ENCODE data around the gene TNFAIP8.
"Not testable (repeated sequence)": the region's sequence is repeated elsewhere in the genome, so short reads cannot be mapped to it uniquely, and the experiment has no call there.

TNFAIP8 gene

DNA sequence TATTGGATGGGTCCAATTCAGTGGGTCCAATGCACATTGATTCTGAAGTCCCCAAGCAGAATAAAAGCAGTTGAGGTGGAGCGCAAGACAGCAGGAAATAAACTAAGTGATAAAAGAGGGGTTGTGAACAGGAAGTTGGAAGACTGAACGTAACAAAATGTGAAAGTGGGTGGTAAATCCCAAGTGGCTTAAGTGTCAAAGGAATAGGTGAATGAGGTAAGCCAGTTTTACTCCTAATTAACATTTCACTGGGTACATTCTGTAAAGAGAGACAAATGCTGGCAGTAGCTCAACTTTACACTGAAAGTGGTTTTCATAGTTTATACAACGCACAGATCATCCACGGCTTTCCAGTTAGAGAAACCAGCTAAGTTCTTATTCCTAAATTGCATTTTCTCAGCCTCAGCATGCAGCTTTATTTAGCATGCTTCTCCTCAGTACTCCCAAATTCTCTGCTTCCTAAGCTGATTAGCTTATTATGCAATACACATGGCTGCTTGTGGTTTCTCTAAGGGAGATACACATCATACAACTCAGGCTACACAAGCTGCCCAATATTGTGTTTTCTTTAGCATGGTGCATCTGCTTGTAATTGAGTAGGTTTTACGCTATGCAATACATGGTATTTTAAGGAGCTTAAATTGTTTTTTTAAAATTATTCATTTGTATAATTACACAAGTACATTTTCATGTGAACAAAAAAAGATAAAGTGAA is 62.2 kb downstream of the TNFAIP8 start:
- peak overlapping the region in 3 of 11 experiments; percentile 49 to 73 (median 63); a peak in 5 of 22 replicates for H3K27ac ChIP-seq
- H3K4me2 ChIP-seq: peak overlapping the region; percentile 22 to 90 (median 60)
- peak overlapping the region in 3 of 11 experiments; percentile 26 to 72 (median 34); a peak in 2 of 22 replicates for H3K9ac ChIP-seq

DNA sequence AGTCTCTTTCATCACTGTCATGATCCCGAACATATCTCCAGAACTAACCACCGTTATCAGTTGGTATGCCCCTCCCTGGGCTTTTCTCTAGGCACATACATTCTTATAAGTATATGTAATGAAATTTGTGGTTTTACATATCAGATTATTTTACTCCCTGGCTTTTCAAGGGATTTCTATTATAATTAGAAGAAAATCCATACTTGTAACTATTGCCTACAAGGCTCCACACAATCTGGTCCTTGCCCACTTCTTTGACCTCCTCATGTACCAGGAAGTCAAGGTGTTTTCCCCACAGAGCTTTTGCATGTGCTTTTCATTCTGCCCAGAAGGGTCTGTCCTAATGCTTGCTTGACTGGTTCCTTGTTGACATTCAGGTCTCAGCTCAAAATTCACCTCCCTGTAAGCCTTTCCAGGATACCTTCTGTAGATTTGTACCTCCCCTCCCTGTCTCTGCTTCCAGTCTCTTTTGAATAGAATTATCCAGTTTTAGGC is 62.8 kb downstream of the TNFAIP8 start:
- Histone ChIP-seq H3K27me3 (no peaks in the 10 kb centered on the region), H3K4me2 (peak overlapping the region in 10 of 11 experiments; percentile 25 to 90 (median 63); a peak in 18 of 22 replicates), H3K4me3 (no peak overlapping the region), H3K36me3 (no peaks in the 10 kb centered on the region), H3K27ac (peak overlapping the region in 3 of 11 experiments; percentile 10 to 73 (median 63); a peak in 2 of 22 replicates), H4K20me1 (no peaks in the 10 kb centered on the region), H3K4me1 (peaks cover 14 to 99% (median 26%) of the 10 kb centered on the region in 10 experiments), H3K9ac (peak overlapping the region in 1 of 11 experiments; percentile 72; a peak in 1 of 22 replicates), H3K9me3 (replicated peaks in 1 of 11) (peaks cover 0 to 7% (median 0%) of the 10 kb centered on the region in 11 experiments; a peak in 2 of 22 replicates)
- TF ChIP-seq Cebpa-rat (IDR thresholded peaks at IDR 0.05): no peak

More for the DNA sequence above, 62.2 kb downstream of the TNFAIP8 start:
- H3K9me3 ChIP-seq (replicated peaks in 1 of 11): peaks cover 0 to 7% (median 0%) of the 10 kb centered on the region in 11 experiments; a peak in 2 of 22 replicates
- no peaks in the 10 kb centered on the region for H3K36me3 ChIP-seq
- H3K4me1 ChIP-seq: peaks cover 14 to 99% (median 26%) of the 10 kb centered on the region in 10 experiments
- no peaks in the 10 kb centered on the region for H4K20me1 ChIP-seq
- no peaks in the 10 kb centered on the region for H3K27me3 ChIP-seq
- TF ChIP-seq Cebpa-rat (IDR thresholded peaks at IDR 0.05): peak in 2 of 11 experiments; percentile 34 to 38; a peak in 2 of 22 replicates
- H3K4me3 ChIP-seq: peak overlapping the region in 3 of 10 experiments; percentile 2 to 30 (median 7); a peak in 2 of 20 replicates

DNA sequence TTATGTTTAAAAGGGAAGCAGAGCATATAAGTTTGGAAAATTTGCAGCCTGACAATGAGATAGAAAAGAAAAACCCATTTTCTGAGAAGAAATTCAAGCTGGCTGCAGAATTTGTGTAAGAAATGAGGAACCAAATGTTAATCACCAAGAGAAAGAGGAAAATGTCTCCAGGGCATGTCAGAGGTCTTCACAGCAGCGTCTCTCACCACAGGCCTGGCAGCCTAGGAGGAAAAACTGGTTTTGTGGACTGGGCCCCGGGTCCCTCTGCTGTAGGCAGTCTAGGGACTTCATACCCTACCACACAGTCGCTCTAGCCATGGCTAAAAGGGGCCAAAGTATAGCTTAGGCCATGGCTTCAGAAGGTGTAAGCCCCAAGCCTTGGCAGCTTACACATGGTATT is 64.3 kb downstream of the TNFAIP8 start:
- peak overlapping the region in 5 of 11 experiments; percentile 6 to 90 (median 82); a peak in 9 of 22 replicates for H3K4me2 ChIP-seq
- peak overlapping the region in 5 of 11 experiments; percentile 22 to 76 (median 63); a peak in 8 of 22 replicates for H3K27ac ChIP-seq
- H3K9ac ChIP-seq: peak overlapping the region in 3 of 11 experiments; percentile 29 to 52 (median 42); a peak in 2 of 22 replicates
- H3K27me3 ChIP-seq: no peaks in the 10 kb centered on the region
- H3K4me1 ChIP-seq: peaks cover 11 to 99% (median 20%) of the 10 kb centered on the region in 10 experiments
- no peak for TF ChIP-seq Cebpa-rat (IDR thresholded peaks at IDR 0.05)
- no peak overlapping the region for H3K4me3 ChIP-seq
- no peaks in the 10 kb centered on the region for H3K36me3 ChIP-seq
- H3K9me3 ChIP-seq (replicated peaks in 1 of 11): no peaks in the 10 kb centered on the region
- H4K20me1 ChIP-seq: no peaks in the 10 kb centered on the region

DNA sequence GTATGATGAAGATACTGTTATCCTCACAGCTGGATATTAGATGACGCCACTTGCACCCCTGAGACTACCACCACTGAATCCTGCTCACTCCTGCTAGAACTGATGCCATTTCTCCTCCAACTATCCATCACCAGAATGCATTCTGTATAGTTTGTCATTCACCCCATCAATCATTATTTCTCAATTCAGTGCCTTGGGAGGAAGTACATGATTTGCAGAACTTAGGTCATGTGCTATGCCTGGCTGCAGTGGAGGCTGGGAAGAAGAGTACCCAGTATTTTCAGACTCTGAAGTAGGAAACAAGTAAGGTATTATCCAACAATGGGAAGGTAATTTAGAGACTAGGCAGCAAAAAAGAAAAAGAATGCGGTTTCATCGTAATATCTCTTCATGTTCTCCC is 70.2 kb downstream of the TNFAIP8 start:
- H3K36me3 ChIP-seq: no peaks in the 10 kb centered on the region

DNA sequence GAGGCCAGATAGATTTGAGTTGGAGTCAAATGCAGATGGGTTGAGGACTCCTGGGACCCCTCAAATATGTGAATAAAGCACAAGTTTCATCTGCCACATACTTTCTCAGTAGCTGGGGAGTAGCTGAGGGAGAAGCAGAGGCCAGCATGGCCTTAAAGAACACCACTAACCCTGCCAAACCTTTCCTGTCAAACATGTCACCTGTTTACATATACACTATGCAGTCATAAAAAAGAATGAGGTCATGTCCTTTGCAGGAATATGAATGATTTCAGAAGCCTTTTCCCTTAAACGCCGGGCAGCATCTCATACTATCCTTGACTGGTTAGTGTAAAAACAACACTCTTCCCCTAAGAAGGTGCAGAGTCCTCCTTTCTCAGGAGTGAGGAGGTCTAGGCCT is 71.2 kb downstream of the TNFAIP8 start:
- no peaks in the 10 kb centered on the region for H4K20me1 ChIP-seq
- no peaks in the 10 kb centered on the region for H3K27me3 ChIP-seq
- no peak overlapping the region for H3K9ac ChIP-seq
- peak overlapping the region in 2 of 11 experiments; percentile 79 to 84; a peak in 4 of 22 replicates for H3K4me2 ChIP-seq
- H3K4me3 ChIP-seq: no peak overlapping the region
- peaks cover 0 to 13% (median 4%) of the 10 kb centered on the region in 11 experiments; a peak in 16 of 22 replicates for H3K9me3 ChIP-seq (replicated peaks in 1 of 11)
- H3K27ac ChIP-seq: peak overlapping the region in 2 of 11 experiments; percentile 4 to 68; a peak in 1 of 22 replicates
- no peak for TF ChIP-seq Cebpa-rat (IDR thresholded peaks at IDR 0.05)
- no peaks in the 10 kb centered on the region for H3K36me3 ChIP-seq
- H3K4me1 ChIP-seq: peaks cover 0 to 78% (median 0%) of the 10 kb centered on the region in 10 experiments; a peak in 6 of 20 replicates

More for the DNA sequence above, 70.2 kb downstream of the TNFAIP8 start:
- no peak for TF ChIP-seq Cebpa-rat (IDR thresholded peaks at IDR 0.05)
- H3K4me1 ChIP-seq: peaks cover 0 to 88% (median 0%) of the 10 kb centered on the region in 10 experiments; a peak in 6 of 20 replicates
- peak overlapping the region in 2 of 11 experiments; percentile 4 to 16; a peak in 2 of 22 replicates for H3K27ac ChIP-seq
- H3K27me3 ChIP-seq: no peaks in the 10 kb centered on the region
- H3K4me3 ChIP-seq: no peak overlapping the region
- peaks cover 0 to 3% (median 0%) of the 10 kb centered on the region in 11 experiments; a peak in 2 of 22 replicates for H3K9me3 ChIP-seq (replicated peaks in 1 of 11)
- no peaks in the 10 kb centered on the region for H4K20me1 ChIP-seq
- H3K9ac ChIP-seq: no peak overlapping the region
- peak overlapping the region in 3 of 11 experiments; percentile 39 to 84 (median 79); a peak in 6 of 22 replicates for H3K4me2 ChIP-seq

DNA sequence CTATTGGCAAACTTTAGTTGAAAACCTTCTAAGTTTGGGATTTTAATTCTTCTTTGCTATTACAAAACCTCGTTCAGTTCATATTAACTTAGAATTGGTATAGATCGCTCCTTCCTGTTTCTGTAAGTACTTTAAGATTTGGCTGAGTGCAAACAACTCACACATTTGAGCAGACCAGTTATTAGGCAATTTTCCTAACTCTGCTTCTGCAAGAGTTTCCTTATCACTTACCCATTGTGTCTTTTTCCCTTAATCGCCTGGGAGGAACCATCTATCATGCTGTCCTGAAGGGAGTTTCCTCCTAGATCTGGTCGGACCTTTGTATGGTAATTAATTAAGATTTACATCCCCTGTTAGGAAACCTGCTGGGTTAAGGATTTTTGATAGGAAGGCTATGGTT is 71.8 kb downstream of the TNFAIP8 start:
- H3K4me1 ChIP-seq: peaks cover 0 to 73% (median 0%) of the 10 kb centered on the region in 10 experiments; a peak in 6 of 20 replicates
- H3K27ac ChIP-seq: peak overlapping the region in 3 of 11 experiments; percentile 14 to 68 (median 64); a peak in 4 of 22 replicates
- not testable (repeated sequence) for H3K27me3 ChIP-seq, H4K20me1 ChIP-seq, H3K4me3 ChIP-seq, H3K36me3 ChIP-seq
- peak overlapping the region in 3 of 11 experiments; percentile 12 to 84 (median 79); a peak in 5 of 22 replicates for H3K4me2 ChIP-seq
- peak overlapping the region in 1 of 11 experiments; percentile 28; a peak in 1 of 22 replicates for H3K9ac ChIP-seq
- peaks cover 5 to 18% (median 9%) of the 10 kb centered on the region in 11 experiments; a peak in 21 of 22 replicates for H3K9me3 ChIP-seq (replicated peaks in 1 of 11)

DNA sequence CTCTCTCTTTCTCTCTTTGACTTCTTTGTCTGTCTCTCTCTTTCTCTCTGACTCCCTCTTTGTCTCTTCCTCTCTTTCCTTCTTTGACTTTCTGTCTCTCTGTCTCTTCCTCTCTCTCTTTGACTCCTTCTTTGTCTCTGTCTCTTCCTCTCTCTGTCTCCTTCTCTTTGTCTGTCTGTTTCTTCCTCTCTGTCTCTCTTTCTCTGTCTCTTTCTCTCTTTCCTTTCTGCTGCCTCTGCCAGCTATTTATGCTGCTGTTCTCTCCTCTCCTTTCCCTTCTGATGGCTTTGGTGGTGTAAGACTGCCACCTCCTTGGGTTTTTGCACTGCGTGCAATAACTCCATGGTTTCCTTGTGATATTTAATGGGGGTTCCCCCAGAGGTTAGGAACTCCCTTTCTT is 72.3 kb downstream of the TNFAIP8 start:
- Histone ChIP-seq H3K9ac (peak overlapping the region in 1 of 11 experiments; percentile 28; a peak in 1 of 22 replicates), H3K27ac (peak overlapping the region in 3 of 11 experiments; percentile 14 to 68 (median 64); a peak in 4 of 22 replicates), H3K9me3 (replicated peaks in 1 of 11) (peaks cover 9 to 24% (median 15%) of the 10 kb centered on the region in 11 experiments), H3K4me2 (peak overlapping the region in 3 of 11 experiments; percentile 12 to 84 (median 72); a peak in 5 of 22 replicates), H3K4me1 (peaks cover 0 to 68% (median 0%) of the 10 kb centered on the region in 10 experiments; a peak in 6 of 20 replicates)
- H3K27me3 ChIP-seq, H4K20me1 ChIP-seq, H3K4me3 ChIP-seq, H3K36me3 ChIP-seq: not testable (repeated sequence)

DNA sequence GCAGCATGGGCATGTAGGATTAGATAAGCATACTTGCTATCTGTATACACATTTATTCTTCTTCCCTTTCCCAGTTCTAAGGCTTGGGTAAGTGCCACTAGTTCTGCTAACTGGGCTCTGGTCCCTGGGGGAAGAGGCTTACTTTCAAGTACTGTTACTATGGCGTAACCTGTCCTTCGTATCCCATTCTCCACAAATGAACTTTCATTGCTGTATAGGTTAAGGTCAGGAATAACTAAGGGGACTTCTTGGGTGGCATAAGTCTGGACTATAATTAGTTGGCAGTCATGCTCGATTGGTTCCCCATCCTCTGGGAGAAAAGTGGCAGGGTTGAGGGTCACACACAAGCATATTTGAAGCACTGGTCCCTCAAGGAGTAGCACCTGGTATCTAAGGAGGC is 72.8 kb downstream of the TNFAIP8 start:
- Histone ChIP-seq H3K9me3 (replicated peaks in 1 of 11) (peaks cover 10 to 28% (median 16%) of the 10 kb centered on the region in 11 experiments), H3K27ac (0 out of 22 replicates have a peak overlapping the region, but pooled peaks of 1 of the 11 experiments have one; percentile 64), H3K4me2 (peak overlapping the region in 4 of 11 experiments; percentile 12 to 84 (median 42); a peak in 7 of 22 replicates), H3K4me1 (peaks cover 0 to 68% (median 0%) of the 10 kb centered on the region in 10 experiments; a peak in 6 of 20 replicates)
- H3K27me3 ChIP-seq, H3K9ac ChIP-seq, H3K4me3 ChIP-seq, H3K36me3 ChIP-seq, H4K20me1 ChIP-seq: not testable (repeated sequence)

DNA sequence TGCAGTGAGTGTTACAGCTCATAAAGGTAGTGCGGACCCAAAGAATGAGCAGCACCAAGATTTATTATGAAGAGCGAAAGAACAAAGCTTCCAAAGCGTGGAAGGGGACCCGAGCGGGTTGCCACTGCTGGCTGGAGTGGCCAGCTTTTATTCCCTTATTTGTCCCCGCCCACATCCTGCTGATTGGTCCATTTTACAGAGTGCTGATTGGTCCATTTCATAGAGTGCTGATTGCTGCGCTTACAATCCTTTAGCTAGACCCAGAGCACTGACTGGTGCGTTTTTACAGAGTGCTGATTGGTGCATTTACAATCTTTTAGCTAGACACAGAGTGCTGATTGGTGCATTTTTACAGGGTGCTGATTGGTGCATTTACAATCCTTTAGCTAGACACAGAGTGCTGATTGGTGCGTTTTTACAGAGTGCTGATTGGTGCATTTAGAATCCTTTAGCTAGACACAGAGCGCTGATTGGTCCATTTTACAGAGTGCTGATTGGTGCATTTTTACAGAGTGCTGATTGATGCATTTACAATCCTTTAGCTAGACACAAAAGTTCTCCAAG is 76.9 kb downstream of the TNFAIP8 start:
- not testable (repeated sequence) for H3K4me2 ChIP-seq, H3K9ac ChIP-seq, H3K36me3 ChIP-seq, H3K4me3 ChIP-seq, H4K20me1 ChIP-seq, H3K27ac ChIP-seq, H3K27me3 ChIP-seq
- Histone ChIP-seq H3K9me3 (replicated peaks in 1 of 11) (peaks cover 28 to 59% (median 31%) of the 10 kb centered on the region in 11 experiments), H3K4me1 (peaks cover 0 to 64% (median 0%) of the 10 kb centered on the region in 10 experiments; a peak in 5 of 20 replicates)
